Nucleus accumbens (tissue), 56 donors: ENCODE data around the gene ADGRG7.

Source experiments
- DNase-seq, 56 donors: peaks; one replicate each; lab custom pipeline; 2025; lab: John Stamatoyannopoulos, UW

The ADGRG7 gene

GRCh38 chr3:100726706-100727105 is 117.3 kb downstream of the ADGRG7 start:
- no peak for DNase-seq

GRCh38 chr3:100730524-100730923 is 121.1 kb downstream of the ADGRG7 start:
- DNase-seq = no peak

- no peak for DNase-seq
These were observed 123.0 kb downstream of the ADGRG7 start for GRCh38 chr3:100732435-100732834.

GRCh38 chr3:100737334-100737733 is 127.9 kb downstream of the ADGRG7 start:
- no peak for DNase-seq

- DNase-seq = no peak
These were observed 130.8 kb downstream of the ADGRG7 start for GRCh38 chr3:100740207-100740606.

GRCh38 chr3:100743535-100743934 is 134.1 kb downstream of the ADGRG7 start:
- peak in 1 of 56 donors; percentile 2 for DNase-seq

- DNase-seq = no peak
These were observed 135.3 kb downstream of the ADGRG7 start for GRCh38 chr3:100744671-100745070.
